Motor neuron (in vitro differentiated cells): ENCODE data around the gene DIO1. TPM values are rescaled to one million over a fixed set of nuclear protein-coding genes. Genes with fewer than 3 reads are reported as not detected.
"Not testable (repeated sequence)": the region's sequence is repeated elsewhere in the genome, so short reads cannot be mapped to it uniquely, and the experiment has no call there.

Experiments used
- ATAC-seq, 8 experiments: fragments of 200-7000 bp; cut with Tn5 transposase; replicated peaks in 6 of 8; 2 replicates each; pipeline ENCODE4 v1.8.0; 2021; ENCODE audit warnings: mild to moderate bottlenecking in 8 of 8, moderate library complexity in 8 of 8
- H3K27ac ChIP-seq, 2 donors: fragments of 250-450 bp; sonication (Bioruptor Pico); 2 replicates each; pipeline ENCODE4 v1.9.0; 2021; ENCODE audit warnings: antibody characterized with exemption in 2 of 2, mild to moderate bottlenecking in 2 of 2, moderate library complexity in 1 of 2
- H3K4me1 ChIP-seq, 2 donors: fragments of 250-450 bp; sonication (Bioruptor Pico); replicated peaks in 1 of 2; 2 replicates each; pipeline ENCODE4 v1.6.1; 2021; ENCODE audit warnings: antibody characterized with exemption in 2 of 2, mild to moderate bottlenecking in 2 of 2, moderate library complexity in 1 of 2
- H3K4me3 ChIP-seq, 5 donors: fragments of 250-450 bp; sonication (Bioruptor Pico); 2 replicates each; pipeline ENCODE4 v1.9.0; 2021; ENCODE audit warnings: antibody characterized with exemption in 5 of 5, mild to moderate bottlenecking in 5 of 5, moderate library complexity in 4 of 5
- WGBS, 10 experiments: fragments of 450-650 bp; shearing (Covaris generic); methylation state at CpG; one replicate each; pipeline ENCODE4 v1.0.0; 2022; 5-methylcytosine and 5-hydroxymethylcytosine counted together
- in situ Hi-C, 9 experiments: fragments of 400-800 bp; cut with MboI; loops; one replicate each; pipeline ENCODE4 v1.15.0; 2021; ENCODE audit warnings: low sequenced_read_pairs in 9 of 9, low pct_unique_long_range_greater_than_20kb in 2 of 9; ENCODE audit not compliant: unreplicated experiment in 9 of 9
- total RNA-seq, 8 experiments: library from RNA; unstranded; fragments of 300-600 nt; gene quantifications; 2 replicates each; pipeline versions ENCODE4 v1.2.3 to v1.2.4, GENCODE V29; 2022

DIO1 gene
- 1 to 10 TPM in 1 of 8 experiments, under 1 TPM in 7; 0.15 to 1.2 (median 0.35) TPM for total RNA-seq

DNA sequence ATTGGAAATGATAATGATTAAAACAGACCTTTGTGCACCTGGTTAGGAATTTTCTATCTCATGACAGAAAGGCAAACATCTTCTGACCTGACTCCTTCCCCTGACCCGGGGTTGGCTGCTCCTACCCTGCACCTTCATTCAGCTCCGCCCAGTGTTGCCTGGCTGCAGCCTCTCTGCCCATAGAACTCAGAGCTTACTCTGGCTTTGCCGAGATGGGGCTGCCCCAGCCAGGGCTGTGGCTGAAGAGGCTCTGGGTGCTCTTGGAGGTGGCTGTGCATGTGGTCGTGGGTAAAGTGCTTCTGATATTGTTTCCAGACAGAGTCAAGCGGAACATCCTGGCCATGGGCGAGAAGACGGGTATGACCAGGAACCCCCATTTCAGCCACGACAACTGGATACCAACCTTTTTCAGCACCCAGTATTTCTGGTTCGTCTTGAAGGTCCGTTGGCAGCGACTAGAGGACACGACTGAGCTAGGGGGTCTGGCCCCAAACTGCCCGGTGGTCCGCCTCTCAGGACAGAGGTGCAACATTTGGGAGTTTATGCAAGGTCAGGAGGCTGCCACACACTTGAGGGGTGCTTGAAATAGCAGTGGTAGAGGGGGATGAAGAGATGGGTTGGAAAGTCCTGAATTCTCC, at the start of gene DIO1:
Gene DIO1 (plus strand): TSS at position 189 of the 638 bp plus-strand sequence. CDS start 24 bp downstream, at position 213.
- H3K27ac ChIP-seq = no peak within 1 kb of the TSS
- no peak for ATAC-seq
- H3K4me1 ChIP-seq = peaks cover 4 to 5% of the 10 kb centered on the region in 2 donors
- in situ Hi-C loops = no loop called here
- WGBS, 10 experiments = 40 to 84% (median 72%) methylated on average over 1 to 10 of the region's 14 CpGs; no CpG with 5 or more reads in 4 of the 10 experiments
- no peak within 1 kb of the TSS for H3K4me3 ChIP-seq

DNA sequence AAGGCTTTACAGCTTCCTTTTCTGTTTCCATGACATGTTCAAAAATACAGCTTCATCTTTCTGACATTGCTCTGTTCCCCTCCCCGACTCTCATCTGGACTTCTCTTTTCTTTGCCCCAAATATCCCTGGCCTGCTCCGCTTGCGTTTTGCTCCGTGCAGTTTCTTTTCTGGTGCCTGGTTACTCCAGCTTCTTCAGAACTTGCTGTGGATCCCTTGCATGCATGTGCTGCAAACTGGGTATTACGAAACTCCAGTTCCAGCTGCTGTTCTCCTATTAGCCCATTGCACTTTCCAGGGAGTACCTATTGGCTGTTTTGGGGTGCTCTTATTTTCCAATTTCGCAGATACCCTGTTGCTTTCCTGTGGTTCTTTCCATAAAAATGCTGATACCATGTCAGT, 46.0 kb upstream of the DIO1 start:
- H3K4me1 ChIP-seq = no peaks in the 10 kb centered on the region
- WGBS, 10 experiments = 66 to 92% (median 86%) methylated on average over 3 to 6 of the region's 6 CpGs
- no peak overlapping the region for H3K27ac ChIP-seq
- no peak for ATAC-seq
- no peak overlapping the region for H3K4me3 ChIP-seq
- in situ Hi-C loops = loop anchor here in 1 of 9 experiments (25.0 kb wide), 1 partner anchor 361 kb away; no protein-coding TSS in a partner anchor

DNA sequence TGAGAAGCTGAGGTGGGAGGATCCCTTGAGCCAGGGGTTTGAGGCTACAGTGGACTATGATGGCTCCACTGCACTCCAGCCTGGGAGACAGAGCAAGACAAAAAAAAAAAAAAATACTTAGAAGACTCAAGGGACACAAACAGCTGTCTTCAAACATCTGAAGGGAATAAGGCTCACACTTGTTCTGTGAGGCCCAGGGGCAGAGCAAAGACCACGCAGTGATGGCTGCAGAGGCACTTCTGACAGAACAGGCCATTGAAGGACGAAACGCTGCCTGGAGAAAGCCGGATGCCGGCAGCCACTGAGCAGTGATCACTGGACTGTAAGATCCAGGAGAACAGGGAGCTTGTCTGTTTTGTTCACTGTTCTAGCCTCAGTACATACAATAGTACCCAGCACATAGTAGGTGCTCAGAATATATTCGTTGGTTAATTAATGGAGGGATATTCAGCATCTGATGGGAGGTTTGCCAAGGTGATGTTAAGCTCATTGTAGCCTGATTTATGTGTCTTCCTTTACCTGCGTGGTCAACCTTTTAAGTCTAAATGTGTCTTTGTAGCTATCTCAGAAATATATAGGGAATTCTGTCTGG, 43.8 kb upstream of the DIO1 start:
- 25 to 94% (median 80%) methylated on average over 1 to 7 of the region's 7 CpGs; no CpG with 5 or more reads in 3 of the 10 experiments for WGBS, 10 experiments
- in situ Hi-C loops = loop anchor here in 5 of 9 experiments (25.0 kb wide), 3 partner anchors 112 to 987 kb away; partner anchors contain the start of gene TTC22 (in 2 of the 5)
- Histone ChIP-seq H3K27ac (no peak overlapping the region), H3K4me1 (no peaks in the 10 kb centered on the region), H3K4me3 (no peak overlapping the region)
- no peak for ATAC-seq

DNA sequence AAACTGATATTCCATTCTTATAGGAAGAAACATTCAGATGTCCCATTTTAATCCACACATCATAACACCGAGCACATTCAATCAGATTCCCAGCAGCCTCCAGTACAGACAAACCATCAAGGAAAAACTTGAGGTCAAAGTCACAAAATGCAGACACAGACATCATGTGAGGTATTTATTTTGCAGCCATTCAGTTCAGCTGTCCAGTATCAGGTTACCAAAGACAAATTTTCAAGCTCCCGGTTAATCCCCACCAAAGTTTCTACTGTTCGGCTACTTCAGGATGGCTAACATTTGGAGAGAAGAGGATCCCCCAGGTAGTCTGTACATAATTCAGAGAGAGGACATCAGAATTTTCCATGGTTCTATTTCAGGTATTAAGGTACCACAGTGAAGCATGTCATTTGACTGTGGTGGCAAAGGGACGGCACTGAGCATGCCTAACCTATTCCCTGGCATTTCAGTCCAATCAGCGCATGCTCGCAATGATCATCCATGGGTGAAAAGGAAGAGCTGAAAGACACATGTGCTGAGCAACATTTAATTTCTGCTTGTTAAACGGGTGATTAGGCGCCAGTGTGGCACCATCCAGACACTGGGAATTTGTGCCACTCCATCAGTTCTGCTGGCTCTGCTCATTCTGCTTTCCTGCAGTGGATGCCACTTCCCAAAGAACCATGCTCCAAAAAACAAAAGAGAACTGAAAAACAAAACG, 42.3 kb upstream of the DIO1 start:
- Histone ChIP-seq H3K4me1 (peaks cover 0 to 7% of the 10 kb centered on the region in 2 donors), H3K4me3 (no peak overlapping the region), H3K27ac (no peak overlapping the region)
- in situ Hi-C loops = loop anchor here in 5 of 9 experiments (25.0 kb wide), 3 partner anchors 111 to 986 kb away; partner anchors contain the start of gene TTC22 (in 2 of the 5)
- no peak for ATAC-seq
- WGBS, 10 experiments = 74 to 100% (median 92%) methylated on average over 1 to 9 of the region's 9 CpGs

DNA sequence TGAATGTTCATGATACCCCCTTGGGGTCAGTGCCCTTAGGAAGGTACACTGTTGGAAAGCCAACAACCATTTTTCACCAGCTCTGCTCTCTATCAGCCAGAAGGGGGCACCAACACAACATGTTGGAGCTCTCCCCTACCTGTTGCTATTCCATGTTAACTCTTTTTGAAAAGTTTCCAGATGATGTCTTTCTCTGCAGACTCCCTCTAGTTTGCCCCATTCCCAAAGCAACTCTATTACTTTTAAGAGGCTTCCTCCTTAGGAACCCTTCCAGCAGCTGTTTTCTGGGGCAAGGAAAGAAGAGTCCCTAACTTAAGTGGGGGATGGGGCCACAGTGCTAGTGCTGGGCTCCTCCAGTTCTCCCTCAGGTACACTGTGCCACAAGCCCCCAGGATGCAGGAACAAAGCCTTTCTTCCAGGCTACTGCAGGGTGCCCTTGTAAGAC, 33.0 kb upstream of the DIO1 start:
- H3K4me1 ChIP-seq = peaks cover 0 to 7% of the 10 kb centered on the region in 2 donors
- in situ Hi-C loops = loop anchor here in 6 of 9 experiments (10.0 to 25.0 kb wide), 4 partner anchors 101 to 976 kb away; partner anchors contain the start of gene TTC22 (in 2 of the 6)
- no peak overlapping the region for H3K4me3 ChIP-seq
- ATAC-seq = peak in 7 of 8 experiments; percentile 27 to 88 (median 75)
- H3K27ac ChIP-seq = no peak overlapping the region

DNA sequence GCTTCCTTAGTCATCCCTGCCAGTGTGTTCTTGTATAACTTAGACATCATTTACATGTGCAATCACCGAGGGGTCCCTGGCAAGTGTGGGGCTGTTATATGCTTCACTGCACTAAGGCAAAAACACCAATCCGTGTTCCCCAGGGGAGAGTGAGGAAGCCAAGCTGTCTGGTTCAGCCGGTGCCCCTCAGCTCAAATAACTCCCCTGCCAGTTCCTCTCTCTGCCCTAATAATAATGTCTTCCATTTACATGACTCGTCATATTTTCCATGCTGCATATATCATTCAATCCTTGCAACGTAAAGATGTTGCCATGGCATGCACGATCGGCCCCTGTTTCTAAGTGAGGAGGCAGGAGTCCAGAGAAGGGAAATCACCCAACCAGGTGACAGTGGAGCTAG, 31.5 kb upstream of the DIO1 start:
- Histone ChIP-seq H3K27ac (no peak overlapping the region), H3K4me3 (no peak overlapping the region), H3K4me1 (no peaks in the 10 kb centered on the region)
- WGBS, 10 experiments = 20 to 94% (median 70%) methylated on average over 3 to 7 of the region's 7 CpGs; no CpG with 5 or more reads in 1 of the 10 experiments
- ATAC-seq = peak in 1 of 8 experiments; percentile 57
- in situ Hi-C loops = loop anchor here in 6 of 9 experiments (10.0 to 25.0 kb wide), 4 partner anchors 100 to 975 kb away; partner anchors contain the start of gene TTC22 (in 2 of the 6)

DNA sequence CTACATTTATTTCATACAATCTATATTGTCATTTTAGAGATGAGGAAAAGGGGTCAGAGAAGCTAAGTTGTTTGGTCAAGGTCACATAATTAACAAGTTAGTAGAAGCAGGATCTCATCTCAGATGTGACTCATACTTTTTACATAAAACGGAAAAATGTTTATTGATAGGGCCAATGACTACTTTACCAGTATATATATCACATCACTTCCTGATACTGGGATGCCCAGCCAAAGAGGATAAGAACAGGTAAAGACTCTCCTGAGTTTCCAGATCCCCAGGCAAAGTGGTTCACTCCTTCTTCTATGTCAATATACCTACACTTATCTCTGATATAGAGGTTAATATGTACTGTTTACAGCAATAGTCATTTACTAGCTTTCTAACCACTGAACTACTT, 25.4 kb upstream of the DIO1 start:
- 13 to 100% (median 90%) methylated on average over 1 of the region's 1 CpG; no CpG with 5 or more reads in 3 of the 10 experiments for WGBS, 10 experiments

DNA sequence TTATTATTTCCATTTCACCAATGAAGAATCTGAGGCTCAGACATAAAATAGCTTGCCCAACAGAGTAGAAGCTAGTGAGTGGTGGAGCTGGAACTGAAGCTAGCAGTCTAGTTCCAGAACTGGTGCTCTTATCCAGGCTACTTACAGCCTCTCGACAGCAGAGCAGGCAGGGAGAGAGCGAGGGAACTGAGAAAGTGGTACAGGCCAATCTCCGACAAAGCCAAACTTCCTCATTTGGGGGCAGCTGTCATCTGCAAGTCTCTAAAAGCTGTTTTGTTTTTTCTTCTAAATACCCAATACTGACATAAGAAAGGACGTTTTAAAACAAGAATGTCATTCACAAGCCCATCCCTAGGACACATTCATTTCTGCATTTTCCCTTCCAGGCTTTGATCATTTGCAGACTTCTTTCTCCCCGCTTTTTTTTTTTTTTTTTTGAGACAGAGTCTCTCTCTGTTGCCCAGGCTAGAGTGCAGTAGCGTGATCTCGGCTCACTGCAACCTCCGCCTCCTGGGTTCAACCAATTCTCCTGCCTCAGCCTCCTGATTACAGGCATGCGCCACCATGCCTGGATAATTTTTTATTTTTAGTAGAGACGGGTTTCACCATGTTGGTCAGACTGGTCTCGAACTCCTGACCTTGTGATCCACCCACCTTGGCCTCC, 24.4 kb upstream of the DIO1 start:
- in situ Hi-C loops = loop anchor here in 6 of 9 experiments (10.0 to 25.0 kb wide), 4 partner anchors 93 to 968 kb away; partner anchors contain the start of gene TTC22 (in 2 of the 6)
- ATAC-seq = no peak
- 81 to 100% (median 90%) methylated on average over 2 to 11 of the region's 11 CpGs for WGBS, 10 experiments
- H3K4me1 ChIP-seq = no peaks in the 10 kb centered on the region
- no peak overlapping the region for H3K27ac ChIP-seq
- no peak overlapping the region for H3K4me3 ChIP-seq

More for the DNA sequence above, 25.4 kb upstream of the DIO1 start:
- Histone ChIP-seq H3K4me1 (no peaks in the 10 kb centered on the region), H3K4me3 (no peak overlapping the region), H3K27ac (no peak overlapping the region)
- in situ Hi-C loops = loop anchor here in 6 of 9 experiments (10.0 to 25.0 kb wide), 4 partner anchors 94 to 969 kb away; partner anchors contain the start of gene TTC22 (in 2 of the 6)
- ATAC-seq = no peak

DNA sequence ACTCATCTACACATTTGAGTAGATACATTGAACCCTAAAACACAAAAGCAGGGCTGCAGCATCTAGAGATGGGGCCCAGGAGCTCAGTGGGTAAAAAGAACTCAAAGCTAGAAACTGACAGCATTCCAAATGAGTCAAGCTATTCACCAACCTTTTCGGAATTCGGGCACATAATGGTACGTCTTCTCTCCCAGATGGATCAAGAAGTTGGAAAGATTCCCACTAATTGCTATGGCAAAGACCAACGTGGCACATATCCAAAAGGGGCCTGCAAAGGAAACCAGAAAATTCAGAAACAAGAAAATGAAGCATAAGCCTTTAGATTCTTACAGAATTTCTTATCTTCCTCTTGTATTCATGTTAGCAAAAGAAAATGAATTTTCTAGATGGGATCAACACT, 22.8 kb upstream of the DIO1 start:
- in situ Hi-C loops = loop anchor here in 5 of 9 experiments (25.0 kb wide), 3 partner anchors 91 to 966 kb away; partner anchors contain the start of gene TTC22 (in 2 of the 5)
- H3K4me1 ChIP-seq = no peaks in the 10 kb centered on the region
- H3K27ac ChIP-seq = no peak overlapping the region
- 15 to 93% (median 88%) methylated on average over 1 to 4 of the region's 4 CpGs; no CpG with 5 or more reads in 1 of the 10 experiments for WGBS, 10 experiments
- H3K4me3 ChIP-seq = no peak overlapping the region
- peak in 1 of 8 experiments; percentile 81 for ATAC-seq

DNA sequence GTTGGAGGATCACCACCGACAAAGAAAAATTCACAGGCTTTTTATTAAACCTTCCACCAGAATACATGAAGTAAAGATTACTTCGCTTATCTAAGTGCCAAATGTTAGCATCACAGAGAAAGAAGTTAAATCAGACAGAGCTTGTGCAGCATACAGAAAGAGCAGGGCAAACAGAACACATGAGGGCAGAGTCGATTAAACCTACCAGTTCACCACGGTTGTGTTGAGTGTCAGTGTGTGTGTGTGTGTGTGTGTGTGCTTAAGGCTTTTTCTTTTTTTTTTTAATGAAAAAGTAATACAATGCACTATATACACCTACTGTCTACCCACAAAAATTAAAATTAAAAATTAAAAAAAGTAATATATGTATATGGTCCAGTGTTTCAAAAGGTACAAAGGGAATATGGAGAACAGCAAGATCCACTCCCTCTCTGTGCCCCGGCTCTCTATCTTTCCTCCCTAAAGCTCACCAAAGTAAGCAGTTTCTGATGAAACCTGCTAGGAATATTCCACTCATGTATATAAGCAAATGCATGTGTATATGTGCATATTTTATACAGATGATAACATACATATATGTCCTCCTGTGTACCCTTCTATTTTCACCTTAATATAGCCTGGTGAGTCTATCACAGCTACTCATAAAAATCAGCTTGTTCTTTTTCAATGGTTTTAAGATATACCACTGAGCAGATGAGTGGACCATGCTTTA, 22.1 kb upstream of the DIO1 start:
- Histone ChIP-seq H3K4me1 (no peaks in the 10 kb centered on the region), H3K4me3 (no peak overlapping the region), H3K27ac (no peak overlapping the region)
- 14 to 100% (median 75%) methylated on average over 1 to 5 of the region's 5 CpGs for WGBS, 10 experiments
- ATAC-seq = peak in 5 of 8 experiments; percentile 33 to 92 (median 55)
- in situ Hi-C loops = loop anchor here in 5 of 9 experiments (25.0 kb wide), 3 partner anchors 90 to 965 kb away; partner anchors contain the start of gene TTC22 (in 2 of the 5)

DNA sequence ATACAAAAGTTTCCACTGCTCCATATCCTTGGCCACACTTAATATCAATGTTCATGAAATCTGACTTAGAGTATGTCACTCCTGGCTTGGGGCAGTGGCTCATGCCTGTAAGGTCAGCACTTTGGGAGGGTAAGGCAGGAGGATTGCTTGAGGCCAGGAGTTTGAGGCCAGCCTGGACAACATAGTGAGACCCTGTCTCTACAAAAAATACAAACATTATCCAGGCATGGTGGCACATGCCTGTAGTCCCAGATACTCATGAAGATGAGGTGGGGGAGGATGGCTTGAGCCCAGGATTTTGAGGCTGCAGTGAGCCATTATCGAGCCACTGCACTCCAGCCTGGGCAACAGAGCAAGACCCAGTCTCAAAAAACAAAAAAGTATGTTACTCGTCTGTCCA, 18.8 kb upstream of the DIO1 start:
- 83 to 100% (median 97%) methylated on average over 1 to 2 of the region's 2 CpGs; no CpG with 5 or more reads in 4 of the 10 experiments for WGBS, 10 experiments
- ATAC-seq, H3K4me1 ChIP-seq, H3K4me3 ChIP-seq, H3K27ac ChIP-seq, in situ Hi-C loops: not testable (repeated sequence)
